Ureter (tissue), 1 donor: ENCODE results near the gene PRC1. TPM values are rescaled to one million over a fixed set of nuclear protein-coding genes. Genes with fewer than 3 reads are reported as not detected.
"Not testable (repeated sequence)": the region's sequence is repeated elsewhere in the genome, so short reads cannot be mapped to it uniquely, and the experiment has no call there.

Experiments
- DNase-seq: peaks from one replicate; pipeline ENCODE4 v3.0.0-alpha.2; 2020; ENCODE audit warnings: low spot score
- total RNA-seq: library from RNA; stranded (reverse); gene quantifications from one replicate; pipeline ENCODE4 v1.2.4, GENCODE V29; 2023
- donor health status: DM: yes; HTN: yes; CAD: no.

PRC1 gene
- total RNA-seq, 1 donor from 2014 or later: 7.8 TPM

DNA sequence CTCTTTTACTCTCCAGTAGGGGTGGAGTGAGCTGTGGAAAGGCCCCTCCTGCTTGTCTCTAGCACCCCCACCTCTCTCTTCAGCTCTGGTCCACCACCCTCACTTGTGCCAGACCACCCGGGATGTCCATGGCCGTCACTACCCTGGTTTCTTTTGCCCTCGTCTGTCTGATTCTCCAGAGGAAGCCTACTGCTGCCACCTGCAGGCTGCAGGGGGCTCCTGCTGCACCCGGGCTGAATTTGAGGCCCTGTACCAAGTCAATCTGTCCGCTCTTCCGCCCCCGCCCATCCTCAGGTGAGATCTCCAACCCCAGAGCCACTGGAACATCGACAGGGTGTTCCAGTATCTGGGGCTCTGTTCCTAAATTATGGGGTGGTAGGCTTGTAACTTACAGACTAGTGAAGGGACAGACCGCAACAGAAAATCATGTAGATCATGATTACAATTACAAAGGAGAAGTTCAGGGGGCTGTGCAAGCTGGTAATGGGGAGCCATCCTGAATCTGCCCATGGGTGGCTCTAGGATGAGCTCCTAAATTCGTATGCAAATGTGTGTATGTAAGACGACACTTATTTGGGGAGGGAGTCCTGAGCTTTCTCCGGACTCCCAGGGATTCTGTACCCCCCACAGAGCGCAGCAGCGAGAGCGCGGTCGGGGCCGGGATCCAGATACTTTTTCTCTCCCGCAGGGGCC is 59.9 kb downstream of the PRC1 start:
- peak; percentile 88 for DNase-seq

DNA sequence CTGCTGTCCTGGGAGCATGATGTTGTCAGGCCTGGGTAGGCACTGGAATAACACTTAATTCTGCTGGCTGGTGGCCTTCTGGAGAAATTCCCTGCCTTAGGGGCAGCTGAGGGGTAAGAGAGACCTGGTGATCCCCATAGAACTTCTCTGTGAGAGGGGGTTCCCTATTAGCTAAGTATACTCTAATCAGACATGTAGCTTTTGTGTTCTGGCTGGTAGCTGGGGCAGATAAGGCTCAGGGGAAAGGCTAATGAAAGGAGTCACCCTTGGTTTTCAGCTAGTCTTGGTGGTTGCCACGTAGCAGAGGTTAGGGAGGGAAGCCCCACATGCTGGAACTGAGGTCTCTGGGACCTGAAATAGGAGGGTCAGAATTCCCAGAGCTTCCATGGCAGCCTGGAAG is 61.0 kb downstream of the PRC1 start:
- no peak for DNase-seq

DNA sequence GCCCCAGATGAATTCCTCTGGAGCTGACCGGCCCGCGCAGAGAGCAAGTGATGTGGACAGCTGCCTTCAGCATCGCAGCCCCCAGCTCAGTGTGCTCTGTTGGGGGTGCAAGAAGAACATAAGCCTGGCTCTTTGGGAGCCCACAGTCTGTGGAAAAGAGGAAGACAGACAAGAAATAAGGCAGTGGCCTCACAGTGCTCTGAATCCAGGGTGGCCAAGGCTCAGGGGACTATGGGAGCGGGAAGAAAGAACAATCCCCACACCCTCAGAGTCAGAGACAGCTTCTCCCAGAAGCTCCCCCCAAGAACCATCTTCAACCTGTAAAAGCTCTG is 61.7 kb downstream of the PRC1 start:
- no peak for DNase-seq

DNA sequence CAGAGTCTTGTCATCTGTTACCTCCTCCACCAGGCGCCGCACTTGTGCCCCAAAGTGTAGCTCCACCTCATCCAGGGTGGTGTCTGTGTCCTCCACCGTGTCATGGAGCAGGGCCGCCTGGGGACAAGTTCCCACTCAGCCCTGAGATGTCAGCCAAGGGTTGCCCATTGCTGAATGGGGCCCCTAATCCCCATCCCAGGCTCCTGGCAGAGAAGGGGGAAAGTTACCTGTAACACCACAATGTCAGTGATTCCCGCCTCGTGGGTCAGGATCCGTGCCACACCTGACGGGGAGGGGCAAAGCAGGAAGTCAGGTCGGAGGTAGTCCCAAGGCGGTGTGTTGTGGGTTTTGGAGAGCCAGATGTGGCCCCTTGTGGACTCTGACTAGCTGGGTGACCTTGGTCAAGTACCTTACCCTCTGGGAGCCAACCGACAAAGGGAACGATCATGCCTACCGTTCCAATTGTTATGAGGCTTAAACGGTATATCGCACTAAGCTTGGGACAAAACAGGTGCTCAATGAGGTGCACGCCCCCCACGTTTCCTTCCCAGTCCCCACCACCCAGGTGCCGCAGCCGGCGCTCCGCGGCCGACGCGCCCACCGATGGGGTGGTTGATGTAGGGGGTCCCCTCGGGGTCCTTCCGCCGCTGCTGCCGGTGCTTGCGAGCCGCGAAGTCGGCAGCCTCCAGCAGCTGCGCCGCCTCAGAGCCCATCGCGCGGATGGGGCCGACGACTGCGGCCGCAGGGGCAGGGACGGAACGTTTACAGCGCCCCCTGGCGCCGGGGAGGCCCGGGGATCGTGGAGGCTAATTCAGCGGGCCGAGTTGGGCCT is 62.3 kb downstream of the PRC1 start, which contains the start of gene HDDC3:
Gene HDDC3, minus strand, starts transcription at position 722 of the 832 bp plus-strand sequence. Its CDS starts 9 bp downstream, at position 713.
- DNase-seq: peak; percentile 92

GRCh38 chr15:90931575-90931827 is 62.8 kb downstream of the PRC1 start:
- no peak for DNase-seq

- DNase-seq: no peak
Measured at GRCh38 chr15:90930861-90931574, 63.3 kb downstream of the PRC1 start.

DNA sequence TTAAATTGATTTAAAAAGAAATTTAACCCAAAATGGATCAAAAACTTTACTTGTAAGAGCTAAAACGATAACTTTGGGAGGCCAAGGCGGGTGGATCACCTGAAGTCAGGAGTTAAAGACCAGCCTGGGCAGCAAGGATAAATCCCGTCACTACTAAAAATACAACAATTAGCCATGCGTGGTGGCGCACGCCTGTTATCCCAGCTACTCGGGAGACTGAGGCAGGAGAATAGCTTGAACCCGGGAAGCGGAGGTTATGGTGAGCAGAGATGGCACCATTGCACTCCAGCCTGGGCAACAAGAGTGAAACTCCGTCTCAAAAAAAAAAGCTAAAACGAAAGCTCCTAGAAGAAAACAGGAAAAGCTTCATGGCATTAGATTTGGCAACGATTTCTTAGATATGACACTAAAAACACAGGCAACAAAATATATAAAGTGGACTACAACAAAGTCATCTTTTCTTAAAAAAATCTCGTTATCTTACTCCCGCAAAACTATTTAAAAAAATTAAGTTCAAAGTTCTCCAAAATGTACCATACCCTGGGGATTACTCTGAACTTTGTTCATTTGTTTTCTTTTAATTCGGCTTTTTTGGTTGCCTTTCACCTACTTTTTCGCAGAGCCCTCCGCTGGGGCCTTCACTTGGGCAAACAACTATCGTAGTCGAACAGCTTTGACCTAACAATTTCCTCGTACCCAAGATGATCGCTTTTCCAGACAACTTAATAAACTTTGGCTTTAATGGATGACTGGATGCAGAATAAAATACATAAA is 64.9 kb downstream of the PRC1 start:
- no peak for DNase-seq

GRCh38 chr15:90928106-90928505 is 66.2 kb downstream of the PRC1 start:
- DNase-seq: not testable (repeated sequence)

GRCh38 chr15:90926766-90927165 is 67.6 kb downstream of the PRC1 start:
- DNase-seq: not testable (repeated sequence)

- DNase-seq: no peak
Measured at GRCh38 chr15:90924375-90924774, 70.0 kb downstream of the PRC1 start.

GRCh38 chr15:90922712-90923322 is 71.5 kb downstream of the PRC1 start:
- DNase-seq: not testable (repeated sequence)

- DNase-seq: no peak
Measured at GRCh38 chr15:90921887-90922286, 72.4 kb downstream of the PRC1 start.

DNA sequence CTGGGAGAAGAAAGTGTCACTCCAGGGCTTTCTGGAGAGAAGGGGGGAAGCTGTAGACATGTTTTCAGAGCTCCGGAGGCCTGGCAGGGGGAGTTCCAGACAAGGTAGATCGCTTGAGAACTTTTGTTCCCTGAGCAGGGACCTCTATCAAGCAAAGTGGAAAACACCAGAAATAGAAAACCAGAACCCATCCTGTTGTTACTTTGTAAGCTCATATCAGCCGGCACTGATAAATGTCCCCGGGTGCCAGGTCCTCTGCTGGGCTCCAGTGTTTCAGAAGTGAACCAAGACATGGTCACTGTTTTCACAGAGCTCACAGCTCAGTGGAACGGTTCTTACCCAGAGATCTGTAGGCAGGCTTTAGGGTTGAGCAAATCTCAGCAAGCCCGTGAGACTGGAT is 75.5 kb downstream of the PRC1 start:
- DNase-seq: no peak

GRCh38 chr15:90918034-90918788 is 76.1 kb downstream of the PRC1 start:
- DNase-seq: no peak

GRCh38 chr15:90917569-90917968 is 76.8 kb downstream of the PRC1 start:
- no peak for DNase-seq

DNA sequence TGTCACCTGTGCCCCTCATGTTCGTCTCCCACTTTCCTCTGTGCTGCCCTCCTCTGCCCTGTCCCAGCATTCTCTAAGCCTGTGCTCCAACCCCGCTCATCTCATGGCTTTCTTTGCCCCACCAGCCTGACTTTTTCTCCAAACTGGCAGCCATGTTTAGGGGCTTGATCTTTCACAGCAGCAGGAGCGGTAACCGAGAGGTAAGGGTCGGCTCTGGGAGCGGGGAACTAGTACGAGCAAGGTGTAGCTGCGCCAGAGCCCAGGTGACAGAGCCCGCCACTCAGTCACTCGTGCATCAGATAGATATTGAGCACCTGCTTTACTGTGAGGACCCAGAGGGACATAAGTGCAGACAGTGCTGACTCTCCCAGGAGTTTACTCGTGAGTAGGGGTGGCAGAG is 77.9 kb downstream of the PRC1 start:
- no peak for DNase-seq

Other genes with a start within 250 kb of the PRC1 start
- gene FURIN, start 125.9 kb downstream of the PRC1 start, total RNA-seq: 41.3 TPM
- gene FES, start 110.0 kb downstream of the PRC1 start, total RNA-seq: 36.2 TPM
- 58.5 TPM for gene MAN2A2, start 91.2 kb downstream of the PRC1 start, total RNA-seq
- 19.5 TPM for gene HDDC3, start 62.0 kb downstream of the PRC1 start, total RNA-seq
- 77.0 TPM for gene UNC45A, start 59.2 kb downstream of the PRC1 start, total RNA-seq
- gene RCCD1, start 39.7 kb downstream of the PRC1 start, total RNA-seq: 13.2 TPM
- gene VPS33B, start 28.1 kb upstream of the PRC1 start, total RNA-seq: 25.7 TPM
- 2.3 TPM for gene SV2B, start 105.7 kb upstream of the PRC1 start, total RNA-seq